Esophagus squamous epithelium (tissue), 5 donors: ENCODE results near the gene ITPR3. TPM values are rescaled to one million over a fixed set of nuclear protein-coding genes. Genes with fewer than 3 reads are reported as not detected.

Experiments used
- DNase-seq: peaks from one replicate; lab custom pipeline; 2025; lab: John Stamatoyannopoulos, UW
- H3K27ac ChIP-seq, 4 donors: fragments of 200-600 bp; sonication (generic); one replicate each; pipeline ENCODE4 v1.5.1; 2016 to 2019; ENCODE audit warnings: mild to moderate bottlenecking in 1 of 4
- H3K27me3 ChIP-seq, 4 donors: fragments of 200-600 bp; sonication (generic); 1 replicate in 3 of 4; 2 replicates in 1 of 4; pipeline versions ENCODE4 v1.5.1 to v1.6.0; 2017 to 2021; ENCODE audit warnings: antibody characterized with exemption in 1 of 4
- H3K36me3 ChIP-seq, 3 donors: fragments of 200-600 bp; sonication (generic); one replicate each; pipeline ENCODE4 v1.5.1; 2016 to 2019
- H3K4me1 ChIP-seq, 3 donors: fragments of 200-600 bp; sonication (generic); one replicate each; pipeline ENCODE4 v1.5.1; 2017 to 2019
- H3K4me3 ChIP-seq, 4 donors: fragments of 200-600 bp; sonication (generic); 1 replicate in 3 of 4; 2 replicates in 1 of 4; pipeline ENCODE4 v1.5.1; 2016 to 2019; ENCODE audit warnings: mild to moderate bottlenecking in 2 of 4, moderate library complexity in 1 of 4
- H3K9me3 ChIP-seq, 3 donors: fragments of 200-600 bp; sonication (generic); one replicate each; pipeline ENCODE4 v1.5.1; 2016 to 2019
- POLR2A ChIP-seq, 4 donors: fragments of 450-650 bp; IDR thresholded peaks; one replicate each; pipeline ENCODE4 v1.6.1; 2017; ENCODE audit warnings: antibody characterized with exemption in 4 of 4, mild to moderate bottlenecking in 4 of 4, moderate library complexity in 3 of 4
- WGBS, 2 donors: methylation state at CpG; one replicate each; pipeline ENCODE4 v1.1.5; 2018; 5-methylcytosine and 5-hydroxymethylcytosine counted together
- intact Hi-C: fragments of 100-400 bp; cut with DNase I; formaldehyde crosslinking; loops from one replicate; pipeline ENCODE4 v1.15.0; 2022
- total RNA-seq, 4 donors: library from RNA; depleted of rRNA; stranded (reverse); fragments of >200 nt; gene quantifications; one replicate each; pipeline ENCODE4 v1.1.0, GENCODE V29; 2016
- TF ChIP-seq, protein P1 (sequence below), 6 experiments: fragments of 450-650 bp in 4 of 6; fragments of 200-600 bp in 2 of 6; sonication (generic) in 2 of 6; IDR thresholded peaks; one replicate each; pipeline ENCODE4 v1.5.1; 2016 to 2019; ENCODE audit warnings: antibody characterized with exemption in 6 of 6, mild to moderate bottlenecking in 4 of 6, moderate library complexity in 4 of 6
- donor health status: DM: yes; HTN: yes; CAD: no.

Gene ITPR3
- total RNA-seq, 4 donors from 2014 or later: 21.8 to 39.2 (median 35.3) TPM

GRCh38 chr6:33599413-33599938, 21.6 kb upstream of the ITPR3 start:
- intact Hi-C loops: no loop called here
- peaks cover 0 to 12% (median 0%) of the 10 kb centered on the region in 4 donors for H3K27me3 ChIP-seq

GRCh38 chr6:33600761-33601160, 20.4 kb upstream of the ITPR3 start:
- intact Hi-C loops: no loop called here
- Histone ChIP-seq H3K4me1 (peaks cover 0 to 15% (median 0%) of the 10 kb centered on the region in 3 donors), H3K27ac (no peak overlapping the region), H3K9me3 (no peaks in the 10 kb centered on the region), H3K4me3 (no peak overlapping the region), H3K27me3 (peaks cover 0 to 21% (median 0%) of the 10 kb centered on the region in 4 donors), H3K36me3 (no peaks in the 10 kb centered on the region)
- 87 to 88% methylated on average over 4 to 5 of the region's 6 CpGs for WGBS, 2 donors
- DNase-seq: no peak
- TF ChIP-seq, protein P1, sequence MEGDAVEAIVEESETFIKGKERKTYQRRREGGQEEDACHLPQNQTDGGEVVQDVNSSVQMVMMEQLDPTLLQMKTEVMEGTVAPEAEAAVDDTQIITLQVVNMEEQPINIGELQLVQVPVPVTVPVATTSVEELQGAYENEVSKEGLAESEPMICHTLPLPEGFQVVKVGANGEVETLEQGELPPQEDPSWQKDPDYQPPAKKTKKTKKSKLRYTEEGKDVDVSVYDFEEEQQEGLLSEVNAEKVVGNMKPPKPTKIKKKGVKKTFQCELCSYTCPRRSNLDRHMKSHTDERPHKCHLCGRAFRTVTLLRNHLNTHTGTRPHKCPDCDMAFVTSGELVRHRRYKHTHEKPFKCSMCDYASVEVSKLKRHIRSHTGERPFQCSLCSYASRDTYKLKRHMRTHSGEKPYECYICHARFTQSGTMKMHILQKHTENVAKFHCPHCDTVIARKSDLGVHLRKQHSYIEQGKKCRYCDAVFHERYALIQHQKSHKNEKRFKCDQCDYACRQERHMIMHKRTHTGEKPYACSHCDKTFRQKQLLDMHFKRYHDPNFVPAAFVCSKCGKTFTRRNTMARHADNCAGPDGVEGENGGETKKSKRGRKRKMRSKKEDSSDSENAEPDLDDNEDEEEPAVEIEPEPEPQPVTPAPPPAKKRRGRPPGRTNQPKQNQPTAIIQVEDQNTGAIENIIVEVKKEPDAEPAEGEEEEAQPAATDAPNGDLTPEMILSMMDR (IDR thresholded peaks at IDR 0.05): no peak
- TF ChIP-seq POLR2A (IDR thresholded peaks at IDR 0.05): no peak

More at GRCh38 chr6:33599413-33599938, 21.6 kb upstream of the ITPR3 start:
- Histone ChIP-seq H3K9me3 (no peaks in the 10 kb centered on the region), H3K4me3 (no peak overlapping the region), H3K27ac (peak overlapping the region in 2 of 4 donors; percentile 45 to 55), H3K36me3 (no peaks in the 10 kb centered on the region), H3K4me1 (peaks cover 0 to 15% (median 0%) of the 10 kb centered on the region in 3 donors)
- WGBS, 2 donors: 16 to 38% methylated on average over 2 to 6 of the region's 9 CpGs
- TF ChIP-seq POLR2A (IDR thresholded peaks at IDR 0.05): no peak
- TF ChIP-seq, protein P1 (IDR thresholded peaks at IDR 0.05): no peak
- no peak for DNase-seq

GRCh38 chr6:33602180-33602579, 18.9 kb upstream of the ITPR3 start:
- no peaks in the 10 kb centered on the region for H3K9me3 ChIP-seq
- TF ChIP-seq, protein P1 (IDR thresholded peaks at IDR 0.05): no peak
- no peak for TF ChIP-seq POLR2A (IDR thresholded peaks at IDR 0.05)
- H3K4me1 ChIP-seq: peaks cover 0 to 22% (median 7%) of the 10 kb centered on the region in 3 donors
- no peak overlapping the region for H3K4me3 ChIP-seq
- 19 to 30% methylated on average over 2 of the region's 2 CpGs for WGBS, 2 donors
- intact Hi-C loops: no loop called here
- no peaks in the 10 kb centered on the region for H3K36me3 ChIP-seq
- H3K27me3 ChIP-seq: peaks cover 0 to 21% (median 0%) of the 10 kb centered on the region in 4 donors
- H3K27ac ChIP-seq: no peak overlapping the region
- DNase-seq: no peak

DNA sequence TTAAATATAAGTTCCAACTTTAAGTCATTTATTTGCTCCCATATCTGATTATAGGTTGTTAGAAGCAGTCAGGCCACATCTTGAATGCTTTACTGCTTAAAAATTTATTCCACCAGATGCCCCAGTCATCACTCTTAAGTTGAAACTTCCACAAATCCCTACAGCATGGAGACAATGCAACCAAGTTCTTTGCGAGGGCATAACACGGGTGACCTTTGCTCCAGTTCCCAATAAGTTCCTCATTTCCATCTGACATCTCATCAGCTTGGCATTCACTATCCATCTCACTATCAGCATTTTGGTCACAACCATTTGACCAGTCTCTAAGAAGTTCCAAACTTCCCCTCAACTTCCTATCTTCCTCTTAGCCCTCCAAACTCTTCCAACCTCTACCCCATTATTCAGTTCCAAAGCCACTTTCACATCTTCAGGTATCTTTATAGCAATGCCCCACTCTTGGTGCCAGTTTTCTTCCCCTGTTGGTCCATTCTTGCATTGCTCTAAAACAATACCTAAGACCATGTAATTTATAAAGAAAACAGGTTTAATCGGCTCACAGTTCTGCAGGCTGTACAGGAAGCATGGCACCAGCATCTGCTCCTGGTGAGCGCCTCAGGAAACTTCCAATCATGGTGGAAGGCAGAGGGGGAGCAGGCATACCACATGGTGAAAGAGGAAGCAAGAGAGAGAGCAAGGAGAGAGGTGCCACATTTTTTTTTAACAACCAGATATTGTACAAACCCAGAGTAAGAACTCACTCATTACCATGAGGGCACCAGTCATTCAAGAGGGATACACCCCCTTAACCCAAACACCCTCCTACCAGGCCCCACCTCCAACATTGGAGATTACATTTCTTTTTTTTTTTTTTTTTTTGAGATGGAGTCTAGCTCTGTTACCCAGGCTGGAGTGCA, 15.9 kb upstream of the ITPR3 start:
- H3K4me1 ChIP-seq: peaks cover 8 to 34% (median 21%) of the 10 kb centered on the region in 3 donors
- H3K27me3 ChIP-seq: peaks cover 0 to 35% (median 0%) of the 10 kb centered on the region in 4 donors
- no peak overlapping the region for H3K27ac ChIP-seq
- TF ChIP-seq, protein P1 (IDR thresholded peaks at IDR 0.05): no peak
- TF ChIP-seq POLR2A (IDR thresholded peaks at IDR 0.05): no peak
- no peaks in the 10 kb centered on the region for H3K36me3 ChIP-seq
- no peaks in the 10 kb centered on the region for H3K9me3 ChIP-seq
- 86 to 93% methylated on average over 4 of the region's 4 CpGs for WGBS, 2 donors
- DNase-seq: no peak
- H3K4me3 ChIP-seq: no peak overlapping the region
- intact Hi-C loops: no loop called here

DNA sequence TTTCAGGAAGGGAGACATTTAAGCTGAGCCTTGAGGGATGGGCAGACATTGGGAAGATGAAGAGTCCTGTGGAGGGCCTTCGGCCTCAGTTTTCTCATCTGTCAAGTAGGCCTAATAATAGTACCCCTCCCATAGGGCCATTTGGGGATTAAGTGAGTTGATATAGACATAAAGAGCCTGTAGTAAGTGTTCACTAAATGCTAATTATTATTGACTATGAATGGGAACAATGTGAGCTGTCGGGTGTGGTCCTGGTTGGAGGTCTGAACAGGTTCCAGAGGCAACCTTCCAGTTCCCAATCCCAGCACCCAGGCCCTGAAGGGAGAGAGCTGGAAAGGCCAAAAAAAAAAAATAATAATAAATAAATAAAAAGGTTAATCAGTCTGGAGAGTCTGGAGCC, 14.5 kb upstream of the ITPR3 start:
- no peak overlapping the region for H3K27ac ChIP-seq
- no peaks in the 10 kb centered on the region for H3K36me3 ChIP-seq
- H3K9me3 ChIP-seq: no peaks in the 10 kb centered on the region
- peaks cover 0 to 39% (median 0%) of the 10 kb centered on the region in 4 donors for H3K27me3 ChIP-seq
- WGBS, 2 donors: 42 to 44% methylated on average over 2 of the region's 2 CpGs
- intact Hi-C loops: no loop called here
- DNase-seq: no peak
- TF ChIP-seq POLR2A (IDR thresholded peaks at IDR 0.05): no peak
- H3K4me3 ChIP-seq: no peak overlapping the region
- peaks cover 8 to 47% (median 28%) of the 10 kb centered on the region in 3 donors for H3K4me1 ChIP-seq
